Small intestine (tissue), 7 donors: ENCODE results near the gene C19orf73. TPM values are rescaled to one million over a fixed set of nuclear protein-coding genes. Genes with fewer than 3 reads are reported as not detected.

Experiments
- DNase-seq, 2 donors: peaks; one replicate each; pipeline versions ENCODE4 v3.0.0 to v3.0.0-alpha.2; 2013
- FAIRE-seq: peaks from 2 replicates; lab custom pipeline; 2012; peaks lifted over from hg19 to GRCh38; lab: Jason Lieb, UNC
- H3K27ac ChIP-seq, 3 donors: one replicate each; pipeline ENCODE4 v1.5.1; 2013; ENCODE audit warnings: low read length in 2 of 3, mild to moderate bottlenecking in 2 of 3, control low read depth in 1 of 3, inconsistent platforms in 1 of 3, low read depth in 1 of 3, moderate library complexity in 1 of 3
- H3K27me3 ChIP-seq, 3 donors: one replicate each; pipeline ENCODE4 v1.6.1; 2013; ENCODE audit warnings: low read length in 3 of 3, inconsistent platforms in 1 of 3; ENCODE audit not compliant: control insufficient read depth in 3 of 3, insufficient read depth in 3 of 3
- H3K36me3 ChIP-seq, 3 donors: one replicate each; pipeline ENCODE4 v1.6.1; 2013; ENCODE audit warnings: low read length in 3 of 3, inconsistent platforms in 1 of 3, low read depth in 1 of 3, mild to moderate bottlenecking in 1 of 3, moderate library complexity in 1 of 3; ENCODE audit not compliant: control insufficient read depth in 3 of 3, insufficient read depth in 2 of 3
- H3K4me1 ChIP-seq, 3 donors: one replicate each; pipeline ENCODE4 v1.6.1; 2013; ENCODE audit warnings: low read length in 2 of 3, inconsistent platforms in 1 of 3, low read depth in 1 of 3, mild to moderate bottlenecking in 1 of 3, moderate library complexity in 1 of 3; ENCODE audit not compliant: control insufficient read depth in 3 of 3, insufficient read depth in 2 of 3
- H3K4me3 ChIP-seq, 3 donors: one replicate each; pipeline ENCODE4 v1.5.1; 2013; ENCODE audit warnings: low read length in 3 of 3, control low read depth in 1 of 3, inconsistent platforms in 1 of 3, low read depth in 1 of 3, mild to moderate bottlenecking in 1 of 3, moderate library complexity in 1 of 3
- H3K9me3 ChIP-seq, 2 donors: one replicate each; pipeline ENCODE4 v1.6.1; 2013; ENCODE audit warnings: low read depth in 1 of 2, low read length in 1 of 2; ENCODE audit not compliant: control insufficient read depth in 2 of 2, insufficient read depth in 1 of 2
- WGBS, 3 donors: extraction: QIAGEN DNeasy Blood & Tissue Kit; methylation state at CpG; one replicate each; pipeline ENCODE4 v1.1.7; 2013; 5-methylcytosine and 5-hydroxymethylcytosine counted together
- polyA plus RNA-seq, 4 donors: library from polyadenylated mRNA; stranded (reverse) in 3 of 4; unstranded in 1 of 4; fragments of 200-250 nt in 3 of 4; fragments of 120-200 nt in 1 of 4; gene quantifications; one replicate each; pipeline versions ENCODE4 v1.2.1 to v1.2.3, GENCODE V29; 2013
- donor health status: healthy with polysubstance abuse.
- donor health status: control.
- donor health status: control.
- donor health status: Bipolar disorder and iron deficiency.
- donor health status: healthy.

The C19orf73 gene
- polyA plus RNA-seq, 4 donors = 1.4 to 7.6 (median 4.4) TPM

DNA sequence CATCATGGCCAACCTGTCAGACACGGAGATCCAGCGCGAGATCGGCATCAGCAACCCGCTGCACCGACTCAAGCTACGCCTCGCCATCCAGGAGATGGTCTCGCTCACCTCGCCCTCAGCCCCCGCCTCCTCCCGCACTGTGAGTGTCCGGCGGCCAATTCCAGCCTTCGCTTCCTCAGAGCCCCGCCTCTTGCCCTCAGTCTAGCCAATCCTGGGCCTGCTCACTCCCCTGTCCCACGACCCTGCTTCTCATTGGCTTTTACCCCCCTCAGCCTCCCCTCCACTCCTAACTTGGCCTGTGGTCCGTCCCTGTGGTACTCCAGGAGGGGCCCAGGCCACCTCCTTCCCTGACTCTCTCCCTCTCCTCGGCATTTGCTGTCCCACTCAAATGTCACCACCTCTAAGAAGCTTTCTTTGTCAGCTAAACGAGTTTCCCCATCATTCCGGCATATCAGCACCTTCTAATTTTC, 24.0 kb upstream of the C19orf73 start:
- Histone ChIP-seq H3K4me1 (no peaks in the 10 kb centered on the region), H3K27ac (no peak overlapping the region), H3K9me3 (peaks cover 0 to 5% of the 10 kb centered on the region in 2 donors), H3K36me3 (no peaks in the 10 kb centered on the region), H3K27me3 (peaks cover 0 to 49% (median 0%) of the 10 kb centered on the region in 3 donors), H3K4me3 (peak overlapping the region in 2 of 3 donors; percentile 34 to 42)
- DNase-seq = peak; percentile 74 to 88
- FAIRE-seq = no peak
- 1 to 2% (median 2%) methylated on average over 21 of the region's 21 CpGs for WGBS, 3 donors

GRCh38 chr19:49141352-49141751, 22.4 kb upstream of the C19orf73 start:
- H3K4me1 ChIP-seq = no peaks in the 10 kb centered on the region
- DNase-seq = no peak
- H3K27me3 ChIP-seq = peaks cover 0 to 40% (median 0%) of the 10 kb centered on the region in 3 donors
- no peaks in the 10 kb centered on the region for H3K36me3 ChIP-seq
- peaks cover 0 to 5% of the 10 kb centered on the region in 2 donors for H3K9me3 ChIP-seq
- no peak for FAIRE-seq
- no peak overlapping the region for H3K27ac ChIP-seq
- no peak overlapping the region for H3K4me3 ChIP-seq
- WGBS, 3 donors = 79 to 87% (median 86%) methylated on average over 6 of the region's 6 CpGs

- no peak overlapping the region for H3K27ac ChIP-seq
- no peak for DNase-seq
- H3K4me1 ChIP-seq = no peaks in the 10 kb centered on the region
- 82 to 84% (median 84%) methylated on average over 7 of the region's 7 CpGs for WGBS, 3 donors
- FAIRE-seq = no peak
- H3K9me3 ChIP-seq = peaks cover 0 to 5% of the 10 kb centered on the region in 2 donors
- no peaks in the 10 kb centered on the region for H3K36me3 ChIP-seq
- H3K4me3 ChIP-seq = no peak overlapping the region
- H3K27me3 ChIP-seq = peaks cover 0 to 36% (median 0%) of the 10 kb centered on the region in 3 donors
Observed at GRCh38 chr19:49140951-49141350, 22.0 kb upstream of the C19orf73 start.

DNA sequence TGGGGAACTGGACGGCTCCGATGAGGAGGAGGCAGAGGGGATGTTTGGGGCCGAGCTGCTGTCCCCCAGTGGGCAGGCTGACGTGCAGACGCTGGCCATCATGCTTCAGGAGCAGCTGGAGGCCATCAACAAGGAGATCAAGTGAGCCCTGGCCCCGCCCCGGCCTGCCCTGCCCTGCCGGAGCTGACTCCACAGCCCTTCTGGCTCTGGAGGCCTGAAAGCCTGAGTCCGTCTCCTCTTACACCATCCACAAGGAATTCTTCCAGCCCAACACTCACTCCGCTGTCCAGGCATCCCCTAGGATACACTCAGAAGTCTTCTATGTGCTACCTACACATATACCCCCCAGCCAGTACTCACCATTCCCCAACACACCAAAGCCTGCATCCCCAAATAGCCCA, 17.8 kb upstream of the C19orf73 start:
- H3K36me3 ChIP-seq = no peaks in the 10 kb centered on the region
- FAIRE-seq = no peak
- peaks cover 0 to 31% (median 0%) of the 10 kb centered on the region in 3 donors for H3K27me3 ChIP-seq
- peaks cover 0 to 13% (median 3%) of the 10 kb centered on the region in 3 donors for H3K4me1 ChIP-seq
- peak overlapping the region in 1 of 3 donors; percentile 66 for H3K27ac ChIP-seq
- H3K9me3 ChIP-seq = peaks cover 0 to 5% of the 10 kb centered on the region in 2 donors
- no peak for DNase-seq
- no peak overlapping the region for H3K4me3 ChIP-seq
- WGBS, 3 donors = 63 to 77% (median 73%) methylated on average over 10 of the region's 10 CpGs

DNA sequence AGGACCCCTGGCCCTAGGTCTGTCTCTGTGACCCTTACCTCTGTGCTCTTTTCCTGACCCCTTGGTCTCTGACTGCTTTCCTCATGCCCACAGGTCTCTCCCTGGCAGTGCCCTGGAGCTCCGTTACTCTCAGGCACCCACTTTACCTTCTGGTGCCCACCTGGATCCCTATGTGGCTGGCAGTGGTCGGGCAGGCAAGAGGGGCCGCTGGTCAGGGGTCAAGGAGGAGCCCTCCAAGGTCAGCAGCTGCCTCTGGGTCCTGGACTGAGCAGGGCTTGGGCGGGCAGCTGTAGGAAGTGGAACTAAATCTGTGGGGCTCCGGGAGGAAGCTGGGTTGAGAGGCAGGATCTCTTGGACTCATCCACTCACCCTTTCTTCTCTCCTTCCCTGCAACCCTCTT, 16.7 kb upstream of the C19orf73 start:
- H3K9me3 ChIP-seq = no peaks in the 10 kb centered on the region
- H3K4me3 ChIP-seq = no peak overlapping the region
- FAIRE-seq = no peak
- WGBS, 3 donors = 88 to 91% (median 91%) methylated on average over 5 of the region's 5 CpGs
- no peak for DNase-seq
- H3K36me3 ChIP-seq = no peaks in the 10 kb centered on the region
- peaks cover 0 to 13% (median 3%) of the 10 kb centered on the region in 3 donors for H3K4me1 ChIP-seq
- H3K27me3 ChIP-seq = peaks cover 0 to 27% (median 0%) of the 10 kb centered on the region in 3 donors
- H3K27ac ChIP-seq = peak overlapping the region in 1 of 3 donors; percentile 40

- Histone ChIP-seq H3K4me1 (peaks cover 0 to 13% (median 3%) of the 10 kb centered on the region in 3 donors), H3K36me3 (no peaks in the 10 kb centered on the region), H3K27me3 (peaks cover 0 to 25% (median 0%) of the 10 kb centered on the region in 3 donors), H3K4me3 (peak overlapping the region in 2 of 3 donors; percentile 5 to 21), H3K9me3 (no peaks in the 10 kb centered on the region), H3K27ac (peak overlapping the region in 2 of 3 donors; percentile 26 to 38)
- 23 to 42% (median 41%) methylated on average over 37 to 42 of the region's 42 CpGs for WGBS, 3 donors
- DNase-seq (peak; percentile 70 to 88), FAIRE-seq (no peak)
Observed at GRCh38 chr19:49133621-49134454, 14.9 kb upstream of the C19orf73 start.

DNA sequence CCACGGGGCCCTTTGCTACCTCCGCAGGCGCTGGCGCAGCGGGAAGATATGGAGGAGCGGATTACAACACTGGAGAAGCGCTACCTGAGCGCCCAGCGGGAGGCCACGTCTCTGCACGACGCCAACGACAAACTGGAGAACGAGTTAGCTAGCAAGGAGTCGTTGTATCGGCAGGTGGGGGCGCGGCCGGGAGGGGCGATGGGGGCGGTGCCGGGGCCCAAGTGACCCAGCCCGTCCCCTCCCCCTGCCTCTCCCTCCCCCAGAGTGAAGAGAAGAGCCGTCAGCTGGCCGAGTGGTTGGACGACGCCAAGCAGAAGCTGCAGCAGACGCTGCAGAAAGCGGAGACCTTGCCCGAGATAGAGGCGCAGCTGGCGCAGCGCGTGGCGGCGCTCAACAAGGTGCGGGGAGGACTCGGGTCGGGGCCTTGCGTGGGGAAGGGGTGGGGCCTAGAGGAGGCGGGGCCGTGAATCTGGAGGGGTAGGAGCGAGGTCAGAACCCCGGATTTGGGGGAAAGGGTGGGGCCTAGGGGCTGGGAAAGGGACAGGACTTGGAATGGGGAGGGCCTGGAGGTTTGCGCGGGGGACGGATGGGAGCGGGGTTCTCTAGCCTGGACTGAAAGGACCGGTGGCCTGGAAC, 14.1 kb upstream of the C19orf73 start:
- Histone ChIP-seq H3K4me3 (peak overlapping the region in 2 of 3 donors; percentile 5 to 21), H3K27me3 (peaks cover 0 to 23% (median 0%) of the 10 kb centered on the region in 3 donors), H3K27ac (peak overlapping the region in 2 of 3 donors; percentile 5 to 38), H3K4me1 (peaks cover 3 to 13% (median 3%) of the 10 kb centered on the region in 3 donors), H3K36me3 (no peaks in the 10 kb centered on the region), H3K9me3 (no peaks in the 10 kb centered on the region)
- 9 to 17% (median 15%) methylated on average over 44 to 49 of the region's 49 CpGs for WGBS, 3 donors
- FAIRE-seq (no peak), DNase-seq (peak; percentile 48 to 57)

DNA sequence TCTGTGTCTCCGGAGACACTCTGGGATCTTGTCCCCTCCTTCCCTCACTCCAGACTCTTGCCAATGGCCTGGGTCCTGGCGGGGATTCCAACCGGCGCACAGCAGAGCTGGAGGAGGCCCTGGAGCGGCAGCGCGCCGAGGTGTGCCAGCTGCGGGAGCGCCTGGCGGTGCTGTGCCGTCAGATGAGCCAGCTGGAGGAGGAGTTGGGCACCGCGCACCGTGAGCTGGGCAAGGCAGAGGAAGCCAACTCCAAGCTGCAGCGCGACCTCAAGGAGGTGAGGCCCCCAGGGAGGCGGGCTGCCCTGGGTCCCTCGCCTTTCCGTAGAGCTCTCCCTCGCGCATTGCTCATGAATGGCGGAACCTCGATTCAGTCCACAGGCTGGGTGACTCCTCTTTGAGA, 11.4 kb upstream of the C19orf73 start:
- H3K27ac ChIP-seq = no peak overlapping the region
- FAIRE-seq (no peak), DNase-seq (no peak)
- peaks cover 0 to 24% (median 0%) of the 10 kb centered on the region in 3 donors for H3K27me3 ChIP-seq
- H3K9me3 ChIP-seq = peaks cover 0 to 3% of the 10 kb centered on the region in 2 donors
- H3K4me1 ChIP-seq = peaks cover 3 to 20% (median 3%) of the 10 kb centered on the region in 3 donors
- H3K4me3 ChIP-seq = no peak overlapping the region
- no peaks in the 10 kb centered on the region for H3K36me3 ChIP-seq
- WGBS, 3 donors = 94 to 95% (median 94%) methylated on average over 24 of the region's 24 CpGs
